GM12878 (cell line): ENCODE data around the gene PUS3. TPM values are rescaled to one million over a fixed set of nuclear protein-coding genes. Genes with fewer than 3 reads are reported as not detected.

Source experiments
- ATAC-seq: fragments of 200-7000 bp; cut with Tn5 transposase; 3 replicates; pipeline ENCODE4 v1.9.1; 2020; ENCODE audit warnings: mild to moderate bottlenecking, moderate library complexity
- BruUV-seq: library from RNA; stranded (reverse); fragments of 400-500 nt; replicated peaks from 2 replicates; lab custom pipeline; 2021; lab: Mats Ljungman, UMichigan
- CTCF ChIA-PET: fragments of 300-600 bp; sonication (Branson Sonifier 250); formaldehyde crosslinking; extraction: SDS; loops from one replicate; lab custom pipeline; 2021; ENCODE audit warnings: inconsistent platforms; lab: Yijun Ruan, JAX
- POLR2A ChIA-PET: fragments of 350-600 bp; formaldehyde crosslinking; extraction: SDS; loops from one replicate; lab custom pipeline; 2021; ENCODE audit warnings: inconsistent platforms; lab: Charles Lee
- RAD21 ChIA-PET: fragments of 300-600 bp; sonication (Branson Sonifier 250); formaldehyde crosslinking; loops from one replicate; lab custom pipeline; 2023; ENCODE audit warnings: antibody characterized with exemption; ENCODE audit not compliant: unreplicated experiment; lab: Charles Lee
- SMC1A ChIA-PET: fragments of 300-600 bp; sonication (Branson Sonifier 250); formaldehyde crosslinking; loops from one replicate; lab custom pipeline; 2023; ENCODE audit not compliant: unreplicated experiment, uncharacterized antibody; lab: Charles Lee
- DNase-seq: peaks from one replicate; pipeline ENCODE4 v3.0.0-alpha.2; 2011; ENCODE audit warnings: low read depth, low spot score
- FAIRE-seq: peaks from 3 replicates; lab custom pipeline; 2011; peaks lifted over from hg19 to GRCh38; lab: Jason Lieb, UNC
- H2AFZ ChIP-seq: 2 replicates; pipeline ENCODE4 v1.6.0; 2011; ENCODE audit warnings: low read depth, low read length, control low read depth; ENCODE audit not compliant: control insufficient read depth
- H3K27ac ChIP-seq: 2 replicates; pipeline ENCODE4 v1.5.1; 2011; ENCODE audit warnings: control low read depth; ENCODE audit not compliant: control insufficient read depth, insufficient read depth
- H3K27me3 ChIP-seq, 2 experiments: replicated peaks in 1 of 2; 2 replicates each; pipeline versions ENCODE4 v1.6.0 to v1.6.1; 2011; ENCODE audit warnings: low read length in 1 of 2; ENCODE audit not compliant: control insufficient read depth in 2 of 2, insufficient read depth in 2 of 2
- H3K36me3 ChIP-seq, 2 experiments: 2 replicates each; pipeline ENCODE4 v1.5.1; 2011; ENCODE audit warnings: low read length in 1 of 2; ENCODE audit not compliant: control insufficient read depth in 2 of 2, insufficient read depth in 2 of 2
- H3K4me1 ChIP-seq: 2 replicates; pipeline ENCODE4 v1.6.1; 2011; ENCODE audit warnings: mild to moderate bottlenecking, low read length, moderate library complexity, mixed read lengths; ENCODE audit not compliant: control insufficient read depth, insufficient read depth
- H3K4me2 ChIP-seq: 2 replicates; pipeline ENCODE4 v1.6.0; 2011; ENCODE audit warnings: control low read depth; ENCODE audit not compliant: control insufficient read depth, insufficient read depth
- H3K4me3 ChIP-seq: fragments of 200-600 bp; sonication (generic); 2 replicates; pipeline ENCODE4 v1.5.1; 2016
- H3K79me2 ChIP-seq: 2 replicates; pipeline ENCODE4 v1.6.0; 2011; ENCODE audit warnings: low read length; ENCODE audit not compliant: control insufficient read depth, insufficient read depth
- H3K9ac ChIP-seq: 2 replicates; pipeline ENCODE4 v1.8.0; 2011; ENCODE audit warnings: low read length, control low read depth, mixed read lengths; ENCODE audit not compliant: control insufficient read depth, insufficient read depth
- H3K9me3 ChIP-seq: replicated peaks from 3 replicates; pipeline ENCODE4 v1.5.1; 2011; ENCODE audit warnings: mild to moderate bottlenecking, low read length; ENCODE audit not compliant: control insufficient read depth, insufficient read depth
- H4K20me1 ChIP-seq: 2 replicates; pipeline ENCODE4 v1.6.0; 2011; ENCODE audit not compliant: control insufficient read depth, insufficient read depth
- DPF2 ChIP-seq: fragments of 450-650 bp; IDR thresholded peaks from 2 replicates; pipeline ENCODE4 v1.6.1; 2017; ENCODE audit warnings: mild to moderate bottlenecking
- HDAC2 ChIP-seq: fragments of 200-600 bp; sonication (generic); IDR thresholded peaks from 2 replicates; pipeline ENCODE4 v1.6.1; 2017
- HDAC6 ChIP-seq: fragments of 200-600 bp; sonication (generic); IDR thresholded peaks from one replicate; pipeline ENCODE4 v1.8.0; 2017; ENCODE audit warnings: antibody characterized with exemption; ENCODE audit not compliant: unreplicated experiment
- MTA3 ChIP-seq: IDR thresholded peaks from 2 replicates; pipeline ENCODE4 v1.6.1; 2012; ENCODE audit warnings: low read length, inconsistent platforms, borderline replicate concordance
- MXI1 ChIP-seq: fragments of 150-350 bp; IDR thresholded peaks from 2 replicates; pipeline ENCODE4 v1.6.1; 2011; ENCODE audit warnings: low read depth, mild to moderate bottlenecking, inconsistent platforms, low read length, improper control_type of control experiment
- NR2F1 ChIP-seq: fragments of 450-650 bp; conservative IDR thresholded peaks from 2 replicates; pipeline ENCODE4 v1.6.1; 2017; ENCODE audit warnings: mild to moderate bottlenecking
- PAX5 ChIP-seq: IDR thresholded peaks from 2 replicates; pipeline ENCODE4 v1.6.1; 2011; ENCODE audit warnings: low read depth, low read length, borderline replicate concordance
- POU2F2 ChIP-seq: IDR thresholded peaks from 3 replicates; pipeline ENCODE4 v1.6.1; 2011; ENCODE audit warnings: low read depth, mild to moderate bottlenecking, low read length, borderline replicate concordance
- ZNF274 ChIP-seq: IDR thresholded peaks from one replicate; pipeline ENCODE4 v1.8.0; 2011; ENCODE audit not compliant: insufficient read length, insufficient read depth
- WGBS: methylation state at CpG from one replicate; pipeline ENCODE4 v1.1.6; 2016; ENCODE audit warnings: low lambda C conversion rate; ENCODE audit not compliant: insufficient replicate concordance, insufficient coverage; ENCODE audit errors: missing lambda C conversion rate; 5-methylcytosine and 5-hydroxymethylcytosine counted together
- in situ Hi-C: fragments of 300-500 bp; cut with MboI; formaldehyde crosslinking; loops from 9 replicates; pipeline ENCODE4 v1.14.3; 2018; ENCODE audit warnings: mixed read lengths
- intact Hi-C: fragments of 100-400 bp; cut with micrococcal nuclease; formaldehyde crosslinking; loops from one replicate; pipeline ENCODE4 v1.14.2; 2022; ENCODE audit not compliant: unreplicated experiment
- polyA plus RNA-seq, 11 experiments: library from polyadenylated mRNA; depleted of rRNA in 4 of 11; unstranded in 6 of 11; stranded (reverse) in 5 of 11; fragments of >200 nt; fragmentation: Nextera tagmentation in 4 of 11; fragmentation: Illumina TruSeq in 1 of 11; extraction: Ambion mirVana in 4 of 11; extraction: Trizol in 1 of 11; gene quantifications; 1 replicate in 1 of 11; 2 replicates in 10 of 11; pipeline versions ENCODE4 v1.2.1 to v1.2.3, GENCODE V29; 2011 to 2016; ENCODE audit warnings: inconsistent platforms in 2 of 11, missing spikeins in 2 of 11, low read depth in 1 of 11
- total RNA-seq, 4 experiments: library from RNA; depleted of rRNA in 3 of 4; stranded (reverse); fragments of >200 nt in 3 of 4; fragmentation: Illumina TruSeq in 1 of 4; extraction: Trizol in 1 of 4; gene quantifications; 2 replicates each; pipeline versions ENCODE4 v1.2.1 to v1.2.3, GENCODE V29; 2013 to 2021
- TF ChIP-seq, protein P1 (sequence below): IDR thresholded peaks from 2 replicates; pipeline ENCODE4 v1.6.1; 2011; ENCODE audit warnings: borderline replicate concordance, low read depth, mild to moderate bottlenecking, moderate library complexity, mixed read lengths, low read length; ENCODE audit not compliant: insufficient read depth; ENCODE audit errors: extremely low read length
- TF ChIP-seq, protein P2 (sequence below): IDR thresholded peaks from 2 replicates; pipeline ENCODE4 v1.6.1; 2012; ENCODE audit warnings: low read depth, low read length, improper control_type of control experiment

Gene PUS3
- total and polyA plus RNA-seq, 10 of the 15 experiments (the other 5 are each of a cell fraction or from before 2014, with no cell fraction given): 10.9 to 22.4 (median 14.3) TPM

DNA sequence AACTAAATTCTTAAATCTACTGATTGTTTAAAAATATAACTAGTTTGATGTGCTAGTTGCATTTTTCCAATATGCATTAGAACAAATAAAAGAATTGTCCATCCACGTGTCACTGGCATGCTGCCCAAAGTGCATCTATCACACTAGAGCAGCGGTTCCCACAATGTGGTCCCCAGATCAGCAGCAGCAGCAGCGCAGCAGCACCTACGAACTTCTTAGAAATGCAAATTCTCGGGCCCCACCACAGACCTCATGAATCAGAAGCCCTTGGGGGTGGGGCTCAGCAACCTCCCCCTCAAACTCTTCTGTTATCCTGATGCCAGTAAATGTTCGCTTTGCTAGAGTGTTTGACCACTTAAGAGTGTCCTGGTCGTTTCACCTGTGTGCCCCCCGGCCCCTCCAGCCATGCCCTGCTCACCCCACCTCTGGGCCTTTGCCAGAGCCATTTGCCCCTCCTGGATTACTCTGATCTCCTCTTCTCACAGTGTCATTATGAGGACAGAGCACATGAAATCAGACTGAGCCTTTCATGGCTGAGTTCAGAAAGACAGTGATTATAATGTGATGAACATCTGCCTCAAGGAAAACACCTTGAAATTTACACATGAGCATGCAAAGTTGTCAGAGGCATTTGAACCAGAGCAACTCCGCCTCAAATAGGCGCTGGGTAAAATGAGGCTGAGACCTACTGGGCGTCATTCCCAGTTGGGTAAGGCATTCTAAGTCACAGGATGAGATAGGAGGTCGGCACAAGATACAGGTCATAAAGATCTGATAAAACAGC is 30.2 kb upstream of the PUS3 start:
- POLR2A ChIA-PET: no interaction called here

DNA sequence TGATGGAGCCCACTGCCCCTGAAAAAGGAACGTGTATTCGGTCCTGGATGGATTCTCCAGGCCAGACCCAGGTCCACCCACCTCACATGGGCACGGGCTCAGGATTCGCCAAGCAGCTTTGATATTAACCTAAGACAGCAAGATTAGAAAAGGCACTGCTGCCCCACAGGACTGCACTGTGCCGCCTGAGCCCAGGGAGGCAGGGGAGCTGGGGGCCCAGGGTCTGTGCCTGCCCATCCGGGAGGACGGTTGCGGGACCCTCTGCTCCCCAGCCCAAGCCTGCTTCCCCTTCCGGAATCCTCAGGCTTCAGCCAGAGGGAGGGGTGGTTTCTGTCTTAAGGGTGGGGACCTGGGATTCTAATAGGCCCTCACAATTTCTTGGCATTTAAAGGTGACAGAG is 29.3 kb upstream of the PUS3 start:
- FAIRE-seq: no peak
- POLR2A ChIA-PET: no interaction called here
- no peaks in the 10 kb centered on the region for H3K79me2 ChIP-seq
- no peak overlapping the region for H3K27ac ChIP-seq
- no peak overlapping the region for H3K4me3 ChIP-seq
- RAD21 ChIA-PET: interaction anchor here (1.3 kb wide), 1 partner anchor 262 kb away, joined by 5 read pairs; no protein-coding TSS in a partner anchor
- no peaks in the 10 kb centered on the region for H4K20me1 ChIP-seq
- H3K4me1 ChIP-seq: no peaks in the 10 kb centered on the region
- CTCF ChIA-PET: interaction anchor here (0.9 to 1.9 kb wide), 3 partner anchors 10 to 261 kb away, joined by 3 to 11 read pairs (median 8); no protein-coding TSS in a partner anchor
- H2AFZ ChIP-seq: no peak overlapping the region
- SMC1A ChIA-PET: interaction anchor here (0.8 to 2.7 kb wide), 2 partner anchors 11 to 261 kb away, joined by 3 to 10 read pairs; no protein-coding TSS in a partner anchor
- no peak overlapping the region for H3K9ac ChIP-seq
- H3K4me2 ChIP-seq: no peak overlapping the region
- TF ChIP-seq, protein P1, sequence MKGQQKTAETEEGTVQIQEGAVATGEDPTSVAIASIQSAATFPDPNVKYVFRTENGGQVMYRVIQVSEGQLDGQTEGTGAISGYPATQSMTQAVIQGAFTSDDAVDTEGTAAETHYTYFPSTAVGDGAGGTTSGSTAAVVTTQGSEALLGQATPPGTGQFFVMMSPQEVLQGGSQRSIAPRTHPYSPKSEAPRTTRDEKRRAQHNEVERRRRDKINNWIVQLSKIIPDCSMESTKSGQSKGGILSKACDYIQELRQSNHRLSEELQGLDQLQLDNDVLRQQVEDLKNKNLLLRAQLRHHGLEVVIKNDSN: no peak
- TF ChIP-seq ZNF274: no peak
- TF ChIP-seq, protein P2, sequence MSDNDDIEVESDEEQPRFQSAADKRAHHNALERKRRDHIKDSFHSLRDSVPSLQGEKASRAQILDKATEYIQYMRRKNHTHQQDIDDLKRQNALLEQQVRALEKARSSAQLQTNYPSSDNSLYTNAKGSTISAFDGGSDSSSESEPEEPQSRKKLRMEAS: no peak
- no peak for TF ChIP-seq HDAC6
- no peak for TF ChIP-seq DPF2
- no peak for TF ChIP-seq NR2F1
- TF ChIP-seq HDAC2: no peak
- no peak for TF ChIP-seq PAX5
- no peaks in the 10 kb centered on the region; a peak in 1 of 4 replicates for H3K27me3 ChIP-seq
- no peaks in the 10 kb centered on the region for H3K9me3 ChIP-seq
- BruUV-seq: no TSS peak
- no peak for ATAC-seq
- in situ Hi-C loops (no loop called here), intact Hi-C loops (no loop called here)
- no peaks in the 10 kb centered on the region for H3K36me3 ChIP-seq
- no peak for DNase-seq
- WGBS: 40% methylated on average over 9 of the region's 9 CpGs

More for the DNA sequence above, 30.2 kb upstream of the PUS3 start:
- no peak overlapping the region for H3K4me3 ChIP-seq
- RAD21 ChIA-PET: no interaction called here
- peak; percentile 67 for ATAC-seq
- TF ChIP-seq POU2F2: peak; percentile 25; the same call in 1 of the 3 replicates
- no peak for TF ChIP-seq MXI1
- no peak for TF ChIP-seq MTA3
- H3K79me2 ChIP-seq: no peaks in the 10 kb centered on the region
- no peak overlapping the region for H3K4me2 ChIP-seq
- no peaks in the 10 kb centered on the region for H4K20me1 ChIP-seq
- SMC1A ChIA-PET: interaction anchor here (2.7 kb wide), 1 partner anchor 260 kb away, joined by 10 read pairs; no protein-coding TSS in a partner anchor
- no peaks in the 10 kb centered on the region; a peak in 1 of 4 replicates for H3K27me3 ChIP-seq
- in situ Hi-C loops: no loop called here
- H3K4me1 ChIP-seq: no peaks in the 10 kb centered on the region
- H2AFZ ChIP-seq: no peak overlapping the region
- no peaks in the 10 kb centered on the region for H3K9me3 ChIP-seq
- no peak for FAIRE-seq
- DNase-seq: no peak
- BruUV-seq: no TSS peak
- no peak overlapping the region for H3K9ac ChIP-seq
- CTCF ChIA-PET: interaction anchor here (0.9 to 1.9 kb wide), 2 partner anchors 22 to 260 kb away, joined by 3 to 11 read pairs; no protein-coding TSS in a partner anchor
- intact Hi-C loops: no loop called here
- H3K36me3 ChIP-seq: no peaks in the 10 kb centered on the region
- H3K27ac ChIP-seq: no peak overlapping the region
- 22% methylated on average over 12 of the region's 12 CpGs for WGBS
